Transverse colon (tissue), 4 donors: ENCODE data around the gene CD40. TPM values are rescaled to one million over a fixed set of nuclear protein-coding genes. Genes with fewer than 3 reads are reported as not detected.

Experiments
- DNase-seq: peaks from one replicate; pipeline ENCODE4 v3.0.0-alpha.2; 2019
- H3K27ac ChIP-seq, 4 donors: fragments of 200-600 bp; sonication (generic); 2 replicates each; pipeline ENCODE4 v1.5.1; 2016 to 2018; ENCODE audit warnings: inconsistent platforms in 4 of 4
- H3K27me3 ChIP-seq: fragments of 200-600 bp; sonication (generic); 2 replicates; pipeline ENCODE4 v1.5.1; 2017; ENCODE audit warnings: inconsistent platforms
- H3K36me3 ChIP-seq, 4 donors: fragments of 200-600 bp; sonication (generic); 2 replicates each; pipeline ENCODE4 v1.5.1; 2017 to 2019; ENCODE audit warnings: inconsistent platforms in 4 of 4
- H3K4me1 ChIP-seq, 4 donors: fragments of 200-600 bp; sonication (generic); 2 replicates each; pipeline ENCODE4 v1.5.1; 2017 to 2020; ENCODE audit warnings: inconsistent platforms in 4 of 4
- H3K4me3 ChIP-seq, 4 donors: fragments of 200-600 bp; sonication (generic); 1 replicate in 1 of 4; 2 replicates in 3 of 4; pipeline versions ENCODE4 v1.5.1 to v1.6.1; 2017 to 2019; ENCODE audit warnings: inconsistent platforms in 4 of 4
- H3K9me3 ChIP-seq, 2 donors: fragments of 200-600 bp; sonication (generic); 2 replicates each; pipeline ENCODE4 v1.5.1; 2017 to 2019; ENCODE audit warnings: inconsistent platforms in 2 of 2
- CTCF ChIP-seq, 5 experiments: fragments of 200-600 bp in 3 of 5; fragments of 450-650 bp in 2 of 5; sonication (generic) in 3 of 5; IDR thresholded peaks; 1 replicate in 2 of 5; 2 replicates in 3 of 5; pipeline ENCODE4 v1.5.1; 2016 to 2017; ENCODE audit warnings: antibody characterized with exemption in 5 of 5, inconsistent platforms in 3 of 5, mild to moderate bottlenecking in 2 of 5, moderate library complexity in 1 of 5
- EP300 ChIP-seq: sonication (generic); formaldehyde crosslinking; IDR thresholded peaks from one replicate; pipeline ENCODE4 v1.6.1; 2017; ENCODE audit warnings: antibody characterized with exemption, low read depth
- POLR2A ChIP-seq: fragments of 450-650 bp; IDR thresholded peaks from one replicate; pipeline ENCODE4 v1.6.1; 2016; ENCODE audit warnings: antibody characterized with exemption, mild to moderate bottlenecking, moderate library complexity
- POLR2AphosphoS5 ChIP-seq, 3 donors: sonication (generic); formaldehyde crosslinking; IDR thresholded peaks; one replicate each; pipeline ENCODE4 v1.6.1; 2016; ENCODE audit warnings: antibody characterized with exemption in 3 of 3
- WGBS, 2 donors: methylation state at CpG; one replicate each; pipeline ENCODE4 v1.1.5; 2018; ENCODE audit warnings: low coverage in 1 of 2; 5-methylcytosine and 5-hydroxymethylcytosine counted together
- in situ Hi-C, 4 donors: fragments of 200-750 bp; cut with MboI; loops; one replicate each; pipeline versions ENCODE4 v1.15.0 to v1.15.1; 2017; ENCODE audit warnings: low sequenced_read_pairs in 3 of 4, low pct_ligation_motif_present in 1 of 4, low pct_unique_long_range_greater_than_20kb in 1 of 4
- intact Hi-C: fragments of 100-400 bp; cut with DNase I; formaldehyde crosslinking; loops from one replicate; pipeline ENCODE4 v1.15.1; 2023; ENCODE audit warnings: low total_unique reads
- total RNA-seq, 4 donors: library from RNA; depleted of rRNA; stranded (reverse); fragments of >200 nt; gene quantifications; one replicate each; pipeline ENCODE4 v1.1.0, GENCODE V29; 2016

CD40 gene
- total RNA-seq, 4 donors from 2014 or later: 2.5 to 11.6 (median 3.5) TPM

- Histone ChIP-seq H3K27ac (no peak overlapping the region), H3K36me3 (no peaks in the 10 kb centered on the region), H3K27me3 (peaks cover 27% of the 10 kb centered on the region), H3K9me3 (no peaks in the 10 kb centered on the region), H3K4me3 (no peak overlapping the region), H3K4me1 (no peaks in the 10 kb centered on the region)
- TF ChIP-seq EP300 (no peak), CTCF (IDR thresholded peaks at IDR 0.05) (no peak), POLR2AphosphoS5 (IDR thresholded peaks at IDR 0.05) (no peak), POLR2A (no peak)
- no peak for DNase-seq
- in situ Hi-C loops (loop anchor here in 1 of 4 donors (10.0 kb wide), 1 partner anchor 142 kb away; the partner anchor contains the start of gene SLC12A5), intact Hi-C loops (no loop called here)
Observed at GRCh38 chr20:46167080-46167479, 49.0 kb downstream of the CD40 start.

- H3K36me3 ChIP-seq: no peaks in the 10 kb centered on the region
- TF ChIP-seq POLR2AphosphoS5 (IDR thresholded peaks at IDR 0.05) (no peak), CTCF (IDR thresholded peaks at IDR 0.05) (no peak), EP300 (no peak)
- H3K4me3 ChIP-seq: no peak overlapping the region
- no peak for DNase-seq
- 59% methylated on average over 8 of the region's 8 CpGs; no CpG with 5 or more reads in 1 of the 2 donors for WGBS, 2 donors
- H3K9me3 ChIP-seq: no peaks in the 10 kb centered on the region
- intact Hi-C loops (no loop called here), in situ Hi-C loops (loop anchor here in 1 of 4 donors (10.0 kb wide), 1 partner anchor 144 kb away; the partner anchor contains the start of gene SLC12A5)
- H3K4me1 ChIP-seq: no peaks in the 10 kb centered on the region
- no peak overlapping the region for H3K27ac ChIP-seq
- peaks cover 41% of the 10 kb centered on the region for H3K27me3 ChIP-seq
Observed at GRCh38 chr20:46168438-46168837, 50.3 kb downstream of the CD40 start.

- Histone ChIP-seq H3K9me3 (no peaks in the 10 kb centered on the region), H3K27me3 (peaks cover 51% of the 10 kb centered on the region), H3K27ac (no peak overlapping the region), H3K36me3 (no peaks in the 10 kb centered on the region), H3K4me3 (no peak overlapping the region), H3K4me1 (no peaks in the 10 kb centered on the region)
- intact Hi-C loops: loop anchor here (5.0 kb wide), 1 partner anchor 147 kb away; no protein-coding TSS in a partner anchor
- no peak for DNase-seq
- WGBS, 2 donors: 47 to 71% methylated on average over 2 to 13 of the region's 13 CpGs
- TF ChIP-seq CTCF (IDR thresholded peaks at IDR 0.05): no peak
- in situ Hi-C loops: loop anchor here in 2 of 4 donors (10.0 kb wide), 2 partner anchors 145 to 155 kb away; partner anchors contain the start of gene SLC12A5 (in 1 of the 2)
Observed at GRCh38 chr20:46169245-46170171, 51.4 kb downstream of the CD40 start.

- TF ChIP-seq POLR2AphosphoS5 (IDR thresholded peaks at IDR 0.05) (no peak), POLR2A (no peak), EP300 (no peak), CTCF (IDR thresholded peaks at IDR 0.05) (no peak)
- H3K9me3 ChIP-seq: no peaks in the 10 kb centered on the region
- H3K36me3 ChIP-seq: no peaks in the 10 kb centered on the region
- H3K27me3 ChIP-seq: peaks cover 60% of the 10 kb centered on the region
- WGBS, 2 donors: 77 to 80% methylated on average over 2 of the region's 2 CpGs
- H3K27ac ChIP-seq: no peak overlapping the region
- intact Hi-C loops: loop anchor here (5.0 kb wide), 1 partner anchor 149 kb away; no protein-coding TSS in a partner anchor
- H3K4me3 ChIP-seq: no peak overlapping the region
- in situ Hi-C loops: loop anchor here in 1 of 4 donors (10.0 kb wide), 1 partner anchor 157 kb away; no protein-coding TSS in a partner anchor
- DNase-seq: no peak
- H3K4me1 ChIP-seq: no peaks in the 10 kb centered on the region
Observed at GRCh38 chr20:46171476-46171875, 53.4 kb downstream of the CD40 start.
